HG03432 (cell line): ENCODE measurements around the gene ARID1A.
"Not testable (repeated sequence)": the region's sequence is repeated elsewhere in the genome, so short reads cannot be mapped to it uniquely, and the experiment has no call there.

ENCODE experiments used
- ATAC-seq: cut with Tn5 transposase; IDR thresholded peaks from one replicate; pipeline ENCODE4 v1.9.1; 2021; ENCODE audit warnings: mild to moderate bottlenecking, moderate library complexity; ENCODE audit not compliant: unreplicated experiment

The ARID1A gene

DNA sequence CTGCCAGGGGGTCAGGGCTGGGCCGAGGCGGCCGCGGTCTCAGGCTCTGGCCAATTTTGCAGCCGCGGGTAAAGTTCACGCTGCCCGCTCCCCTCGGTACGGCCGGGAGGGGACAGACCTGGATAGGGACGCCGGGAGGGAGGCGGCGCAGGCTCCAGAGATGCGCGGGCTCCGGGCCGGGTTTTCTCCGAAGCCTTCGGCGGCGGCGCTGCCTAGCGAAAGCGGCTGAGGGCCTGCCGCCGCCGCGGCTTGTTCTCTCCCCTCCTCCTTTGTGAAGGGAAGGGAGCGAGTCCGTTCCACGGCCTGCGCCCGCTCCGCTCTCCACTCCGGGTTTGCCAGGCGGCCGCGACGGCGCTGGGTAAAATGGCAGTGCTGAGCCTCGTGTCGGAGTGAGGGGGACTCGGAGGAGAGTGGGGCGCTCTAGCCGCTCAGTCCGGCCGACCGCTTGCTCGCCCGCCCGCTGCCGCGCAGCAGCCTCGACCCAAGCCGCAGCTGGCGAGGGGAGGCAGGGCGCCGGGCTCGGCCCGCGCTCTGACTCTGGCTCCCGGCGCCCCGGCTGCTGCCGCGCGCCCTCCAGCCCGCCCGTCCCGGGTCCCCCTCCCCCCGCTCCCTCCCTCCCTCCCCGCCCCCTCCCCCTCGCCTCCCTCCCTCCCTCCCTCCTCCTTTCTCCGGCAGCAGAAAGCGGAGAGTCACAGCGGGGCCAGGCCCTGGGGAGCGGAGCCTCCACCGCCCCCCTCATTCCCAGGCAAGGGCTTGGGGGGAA is at the start of gene ARID1A:
Gene ARID1A (plus strand): TSS at position 660 of the 763 bp plus-strand sequence. CDS start 389 bp downstream, outside the sequence.
- peak; percentile 57 for ATAC-seq

DNA sequence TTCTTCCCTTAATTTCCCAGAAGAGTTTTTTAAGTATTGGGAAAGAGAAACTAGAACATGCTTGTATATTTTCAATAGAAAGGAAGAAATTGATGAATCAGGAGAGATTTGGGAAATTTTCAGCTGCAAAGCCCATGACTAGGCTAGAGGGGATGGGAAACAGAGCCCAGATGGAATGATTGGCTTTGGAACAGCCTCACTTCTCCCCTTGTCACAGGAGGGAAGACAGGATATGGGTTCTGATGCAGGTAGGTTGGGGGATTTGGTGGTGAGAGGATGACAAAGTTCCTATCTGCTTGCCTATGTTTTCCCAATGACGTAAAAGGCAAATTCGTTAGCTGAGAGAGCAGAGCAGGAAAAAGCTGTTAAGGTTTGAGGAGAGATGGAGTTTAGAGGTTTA is 31.0 kb upstream of the ARID1A start:
- no peak for ATAC-seq

DNA sequence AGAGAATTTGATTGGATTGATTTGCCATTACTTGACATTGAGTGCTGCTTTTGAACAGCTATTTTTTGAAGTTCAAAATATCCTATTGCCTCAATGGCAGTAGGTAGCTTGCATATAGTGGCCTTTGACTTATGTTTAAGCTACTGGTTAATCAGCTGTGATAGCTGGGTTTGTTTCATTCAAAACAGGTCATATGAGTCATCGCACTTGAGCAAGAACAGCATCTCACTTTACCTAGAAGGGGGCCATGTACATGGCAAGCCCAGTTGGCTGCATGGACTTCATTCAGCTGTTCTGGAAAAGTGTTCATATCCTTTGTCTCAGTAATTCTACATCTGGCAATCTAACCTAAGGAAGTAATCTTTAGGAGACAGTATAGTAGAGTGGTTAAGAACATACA is 29.0 kb upstream of the ARID1A start:
- no peak for ATAC-seq

DNA sequence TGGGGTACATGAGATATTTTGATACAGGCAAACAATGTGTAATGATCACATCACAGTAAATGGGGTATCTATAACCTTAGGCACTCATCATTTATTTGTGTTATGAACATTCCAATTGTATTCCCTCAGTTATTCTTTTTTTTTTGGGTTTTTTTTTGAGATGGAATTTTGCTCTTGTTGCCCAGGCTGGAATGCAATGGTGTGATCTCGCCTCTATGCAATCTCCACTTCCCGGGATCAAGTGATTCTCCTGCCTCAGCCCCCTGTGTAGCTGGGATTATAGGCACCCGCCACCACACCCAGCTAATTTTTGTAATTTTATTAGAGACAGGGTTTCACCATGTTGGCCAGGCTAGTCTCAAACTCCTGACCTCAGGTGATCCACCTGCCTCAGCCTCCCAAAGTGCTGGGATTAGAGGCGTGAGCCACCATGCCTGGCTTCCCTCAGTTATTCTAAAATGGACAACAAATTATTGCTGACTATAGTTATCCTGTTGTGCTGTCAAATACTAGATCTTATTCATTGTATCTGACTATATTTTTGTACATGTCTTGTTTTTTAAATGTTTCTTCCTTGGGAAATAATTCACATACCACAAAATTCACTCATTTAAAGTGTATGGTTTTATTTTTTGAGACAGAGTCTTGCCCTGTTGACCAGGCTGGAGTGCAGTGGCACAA is 27.6 kb upstream of the ARID1A start:
- not testable (repeated sequence) for ATAC-seq

DNA sequence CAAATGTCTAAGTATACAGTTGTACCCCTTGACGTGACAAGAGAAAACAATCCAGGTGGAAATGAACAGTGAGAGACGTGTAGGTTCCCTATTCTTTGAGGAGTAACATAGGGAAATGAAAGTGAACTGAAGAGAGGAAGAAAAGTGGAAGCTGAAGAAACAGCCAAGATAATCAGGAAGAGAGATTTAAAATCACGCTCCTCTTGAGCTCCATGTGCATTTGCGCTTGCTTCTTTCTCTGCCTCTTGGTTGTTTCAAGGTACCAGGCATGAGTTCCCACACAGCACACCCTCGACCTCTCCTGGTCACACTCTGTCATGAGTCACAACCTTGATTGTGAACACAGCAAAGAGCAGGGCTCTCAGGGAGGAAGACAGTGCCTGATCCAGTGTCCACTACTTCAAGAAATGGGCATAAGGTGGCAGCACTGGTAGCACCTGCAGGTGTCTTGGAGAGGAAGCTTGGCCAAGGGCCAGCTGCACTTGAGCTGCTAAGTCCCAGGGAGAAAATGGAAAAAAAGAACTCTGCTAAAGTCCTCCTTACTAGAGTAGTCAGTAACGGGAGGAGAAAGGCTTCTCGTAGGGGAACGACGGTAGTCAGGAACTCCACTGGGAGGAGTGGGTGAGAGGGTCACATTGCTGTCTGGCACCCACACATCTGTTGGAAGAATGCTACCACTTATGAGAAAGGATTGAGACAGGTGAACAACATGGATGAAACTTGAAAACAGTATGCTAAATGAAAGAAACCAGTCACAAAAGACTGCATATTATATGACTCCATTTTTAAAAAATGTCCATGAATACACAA is 18.3 kb upstream of the ARID1A start:
- peak; percentile 71 for ATAC-seq

DNA sequence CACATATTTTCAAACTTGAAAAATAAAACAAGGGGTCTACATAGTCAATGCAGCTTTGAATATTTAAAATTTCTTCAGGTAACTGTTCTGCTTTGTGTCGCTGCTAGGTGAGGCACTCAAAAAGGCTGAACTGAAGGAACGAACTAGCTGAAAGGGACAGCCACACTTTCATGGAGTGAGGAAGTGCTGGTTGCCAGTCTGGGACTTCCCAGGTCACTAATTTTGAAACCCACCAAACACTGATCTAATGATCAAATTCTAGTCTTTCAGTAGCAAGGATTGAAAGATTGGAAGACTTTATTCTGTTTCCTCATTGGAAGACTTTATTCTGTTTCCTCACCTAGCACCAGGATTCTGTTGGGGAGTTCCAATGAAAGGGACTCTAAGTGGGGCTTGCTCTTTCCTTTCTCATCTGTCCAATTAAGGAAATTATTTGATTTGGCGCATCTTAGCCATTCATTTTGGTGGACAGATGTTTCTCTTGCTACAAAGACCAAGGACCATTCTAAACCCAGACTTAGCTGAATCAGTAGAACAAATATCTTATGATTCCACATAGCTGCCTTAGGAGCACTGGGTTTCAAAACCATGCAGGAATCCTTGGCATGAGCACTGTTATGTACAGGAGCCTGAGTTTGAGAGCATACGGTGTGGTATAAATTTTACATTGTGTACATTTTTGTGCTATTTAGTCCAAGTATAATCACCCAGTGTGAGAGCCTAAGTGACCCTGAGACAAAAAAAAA is 10.9 kb upstream of the ARID1A start:
- ATAC-seq = no peak

DNA sequence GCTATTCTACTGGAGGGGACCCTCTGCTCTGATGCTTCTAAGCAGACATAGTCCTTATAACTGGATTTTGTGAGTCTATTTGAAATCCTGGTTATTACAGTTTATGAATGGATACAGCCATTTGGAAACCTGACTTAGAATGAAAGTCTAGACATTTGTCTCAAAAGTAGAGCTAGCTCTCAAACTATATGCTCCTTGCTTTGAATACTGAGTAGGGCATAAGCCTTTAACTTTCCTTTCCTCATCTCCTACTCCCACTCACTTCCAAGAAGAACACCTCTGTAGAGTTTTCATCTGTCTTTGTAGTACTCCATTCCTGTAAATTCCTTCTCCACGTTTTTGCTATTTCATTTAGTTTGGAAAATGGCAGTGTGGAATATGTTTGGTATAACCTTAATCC is 9.0 kb upstream of the ARID1A start:
- ATAC-seq = no peak

DNA sequence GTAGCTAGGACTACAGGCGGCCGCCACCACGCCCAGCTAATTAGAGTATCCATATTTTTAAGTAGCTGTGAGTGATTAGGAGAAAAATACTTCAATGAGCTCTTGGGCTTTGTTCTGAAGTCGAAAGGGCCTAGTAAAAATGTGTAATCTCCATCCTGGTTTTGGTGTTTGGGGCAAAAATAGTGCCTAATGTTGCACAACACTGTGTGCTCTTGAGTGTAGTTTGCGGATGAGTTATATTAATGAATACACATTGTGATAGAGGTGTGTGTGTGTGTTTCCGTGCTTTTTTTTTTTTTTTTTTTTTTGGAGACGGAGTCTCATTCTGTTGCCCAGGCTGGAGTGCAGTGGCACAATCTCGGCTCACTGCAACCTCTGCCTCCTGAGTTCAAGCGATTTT is 6.3 kb upstream of the ARID1A start:
- ATAC-seq = no peak

DNA sequence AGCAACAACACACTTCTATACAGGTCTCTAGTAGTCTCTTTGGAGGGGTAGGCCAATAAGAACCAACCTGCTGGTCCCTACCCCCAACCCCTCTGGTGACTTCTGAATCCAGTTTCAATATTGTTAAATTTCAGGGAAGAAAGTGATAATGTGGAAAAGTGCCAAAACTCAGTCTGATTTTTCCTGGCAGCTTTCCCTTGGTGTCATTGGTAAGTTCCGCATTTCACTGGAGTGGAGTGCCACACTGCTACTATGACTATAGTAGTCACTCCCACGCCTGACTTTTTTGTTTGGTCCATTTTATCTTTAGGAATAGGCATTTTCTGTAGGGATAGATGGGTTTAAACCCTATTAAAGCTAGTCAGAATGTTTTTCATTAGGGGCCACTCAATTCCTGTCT is 5.7 kb upstream of the ARID1A start:
- ATAC-seq = no peak

DNA sequence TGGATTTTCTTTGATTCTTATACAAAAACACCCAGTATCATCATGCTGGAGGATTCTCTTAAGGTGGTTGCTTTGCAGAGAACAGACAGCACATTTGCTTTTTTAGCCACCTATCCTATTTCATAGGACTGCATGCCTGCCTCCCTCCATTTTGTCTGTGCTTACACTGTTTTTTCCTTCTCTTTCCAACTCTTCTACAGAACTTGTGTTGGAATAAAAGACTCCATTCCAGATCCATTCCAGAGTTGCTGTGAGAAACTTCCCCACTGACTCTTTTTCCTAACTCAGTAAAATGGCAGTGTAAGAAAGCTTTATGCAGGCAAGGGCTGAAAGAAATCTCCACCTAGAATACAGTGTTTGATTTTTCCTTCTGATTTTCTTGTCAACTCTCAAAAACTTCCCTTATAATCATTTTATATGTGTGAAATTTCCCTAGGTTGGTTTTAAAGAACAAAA is 5.2 kb upstream of the ARID1A start:
- ATAC-seq = no peak

DNA sequence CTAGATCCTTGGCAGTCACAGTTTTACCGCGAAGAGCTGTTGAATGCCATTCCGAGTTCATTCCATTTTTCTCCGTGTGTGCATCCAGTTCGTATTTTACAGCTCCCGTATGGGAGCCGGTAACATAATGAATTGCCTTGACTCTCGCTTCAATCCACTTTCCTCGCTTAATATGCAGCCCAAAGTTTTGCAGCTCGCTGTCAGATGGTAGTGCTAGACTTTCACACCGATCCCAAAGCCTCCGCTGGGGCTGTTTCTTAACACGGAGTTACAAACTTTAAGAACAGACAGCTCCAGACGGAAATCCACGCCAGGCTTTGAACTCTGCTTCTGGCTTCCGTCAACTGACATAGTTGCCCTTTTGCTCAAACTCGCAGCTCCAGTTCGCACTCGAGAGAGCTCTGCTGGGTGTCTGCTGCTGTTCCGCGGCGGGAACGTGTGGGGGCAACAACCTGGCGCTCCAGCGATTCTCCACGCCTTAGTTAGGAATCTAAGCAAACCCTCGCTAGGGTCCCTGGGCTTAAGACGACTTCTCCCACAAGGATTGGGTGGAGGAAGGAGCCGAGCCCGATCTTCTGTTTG is 3.5 kb upstream of the ARID1A start:
- peak; percentile 28 for ATAC-seq

DNA sequence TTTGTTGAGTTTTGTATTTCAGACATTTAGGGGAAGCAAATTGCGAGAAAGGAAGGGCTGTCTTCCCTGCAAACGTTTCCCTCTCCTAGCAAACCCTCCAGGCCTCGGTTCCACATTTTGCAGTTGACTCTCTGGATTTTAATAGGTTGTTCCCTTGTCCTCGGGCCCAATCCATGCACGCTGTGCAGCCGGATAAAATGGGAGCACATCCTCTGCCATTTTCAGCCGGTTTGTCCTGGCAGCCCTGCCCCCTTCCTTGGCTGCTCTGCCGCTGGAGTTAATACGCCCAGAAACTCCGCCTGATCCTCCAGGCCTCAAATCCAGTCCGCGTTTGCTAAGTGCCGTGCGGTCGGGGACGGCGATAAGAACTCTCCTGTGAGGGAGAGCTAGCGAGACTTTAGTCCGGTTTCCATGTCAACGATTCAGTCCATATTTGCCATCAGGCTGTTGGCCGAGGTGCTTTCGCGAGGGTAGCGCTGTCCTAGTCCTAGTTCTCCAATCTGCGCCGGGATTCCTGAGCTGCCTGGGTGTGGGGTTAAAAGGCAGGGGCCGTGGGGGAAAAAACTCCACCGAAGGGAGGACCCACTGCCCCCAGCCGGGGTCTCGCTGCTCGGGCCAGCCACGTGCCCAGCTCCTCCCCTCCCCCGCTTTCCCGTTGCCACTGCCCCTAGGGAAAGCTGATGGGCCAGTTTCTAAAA is 2.9 kb upstream of the ARID1A start:
- peak; percentile 31 for ATAC-seq

DNA sequence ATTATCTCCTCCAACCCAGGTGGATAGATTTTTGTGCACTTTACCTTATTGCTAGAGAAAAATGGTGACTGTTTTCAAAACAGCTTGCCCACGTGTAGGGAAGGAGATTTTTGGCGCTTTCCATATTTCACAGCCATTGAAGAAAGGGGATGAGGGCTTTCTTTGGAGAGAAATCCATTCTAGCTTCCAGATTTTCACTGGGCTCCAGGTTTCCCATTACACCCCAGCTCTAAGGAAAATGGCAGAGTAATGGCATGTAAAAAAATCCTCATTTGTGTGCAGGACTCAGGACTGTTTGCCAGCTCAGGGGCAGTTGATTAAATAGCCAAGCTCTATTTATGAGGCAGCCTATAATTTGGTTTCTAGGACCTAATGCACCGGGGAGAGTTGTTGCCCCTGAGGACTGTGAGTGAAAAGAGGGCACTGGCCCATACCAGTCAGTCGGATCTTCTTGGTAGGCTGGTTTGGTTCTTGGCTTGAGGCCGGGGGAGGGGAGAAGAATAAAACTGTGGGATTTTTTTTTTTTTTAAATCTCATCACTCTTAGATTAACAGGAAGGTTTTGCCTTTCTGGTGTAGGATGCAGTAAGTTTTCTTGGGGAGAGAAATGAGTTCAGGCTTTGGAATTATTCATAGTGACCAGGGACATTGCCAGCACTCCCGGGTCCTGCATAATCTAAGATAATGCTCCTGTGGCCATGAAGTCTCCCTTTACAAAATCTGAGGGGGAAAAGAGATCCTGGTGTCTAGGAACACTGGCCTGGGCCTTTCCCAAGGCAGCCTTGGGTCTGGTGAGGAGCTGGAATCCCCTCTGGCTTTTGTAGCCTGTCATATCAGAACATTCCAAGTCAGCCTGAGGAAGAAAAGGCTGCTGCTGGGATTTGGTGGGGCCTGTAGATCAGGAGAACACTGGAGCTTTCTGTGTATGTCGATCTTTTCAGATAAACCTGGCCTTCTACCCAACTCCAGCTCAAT is 1.9 kb upstream of the ARID1A start:
- ATAC-seq = no peak

DNA sequence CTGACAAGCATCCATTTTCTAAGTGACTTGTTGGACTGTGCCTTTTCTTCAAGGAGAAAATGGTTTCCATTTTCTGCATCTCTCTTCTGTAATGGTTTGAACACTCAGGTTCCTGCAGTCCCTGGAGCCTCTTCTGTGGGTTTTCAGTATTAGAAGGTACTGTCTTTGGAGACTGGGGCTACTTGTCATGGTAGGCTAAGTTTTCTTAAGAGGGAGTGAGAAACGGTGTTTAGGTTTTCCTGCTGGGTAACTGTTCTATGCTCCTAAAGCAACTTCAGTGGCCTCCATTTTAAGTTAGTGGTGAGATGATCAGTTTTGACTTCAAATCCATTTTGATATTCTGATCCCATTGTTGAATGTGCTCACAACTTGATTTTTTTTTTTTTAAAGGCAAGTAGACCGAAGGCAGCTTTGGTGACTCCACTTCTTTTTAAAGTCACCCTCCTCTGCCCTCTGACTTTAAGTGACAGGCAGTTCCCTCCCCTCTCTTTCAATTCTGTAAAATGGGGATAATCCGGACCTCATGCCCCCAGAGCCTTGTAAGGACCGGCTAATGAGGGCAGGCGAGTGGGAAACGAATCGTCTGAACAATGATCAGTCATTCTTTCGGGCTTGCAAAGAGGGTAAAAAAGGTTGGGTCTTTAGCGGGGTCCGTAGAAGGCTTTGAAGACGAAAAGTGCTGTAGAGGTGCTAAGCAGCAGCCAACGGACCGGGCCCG is 1.0 kb upstream of the ARID1A start:
- ATAC-seq = no peak

DNA sequence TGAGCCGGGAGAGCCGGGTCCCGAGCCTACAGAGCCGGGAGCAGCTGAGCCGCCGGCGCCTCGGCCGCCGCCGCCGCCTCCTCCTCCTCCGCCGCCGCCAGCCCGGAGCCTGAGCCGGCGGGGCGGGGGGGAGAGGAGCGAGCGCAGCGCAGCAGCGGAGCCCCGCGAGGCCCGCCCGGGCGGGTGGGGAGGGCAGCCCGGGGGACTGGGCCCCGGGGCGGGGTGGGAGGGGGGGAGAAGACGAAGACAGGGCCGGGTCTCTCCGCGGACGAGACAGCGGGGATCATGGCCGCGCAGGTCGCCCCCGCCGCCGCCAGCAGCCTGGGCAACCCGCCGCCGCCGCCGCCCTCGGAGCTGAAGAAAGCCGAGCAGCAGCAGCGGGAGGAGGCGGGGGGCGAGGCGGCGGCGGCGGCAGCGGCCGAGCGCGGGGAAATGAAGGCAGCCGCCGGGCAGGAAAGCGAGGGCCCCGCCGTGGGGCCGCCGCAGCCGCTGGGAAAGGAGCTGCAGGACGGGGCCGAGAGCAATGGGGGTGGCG is 371 bp downstream of the ARID1A start:
- peak; percentile 1 for ATAC-seq

DNA sequence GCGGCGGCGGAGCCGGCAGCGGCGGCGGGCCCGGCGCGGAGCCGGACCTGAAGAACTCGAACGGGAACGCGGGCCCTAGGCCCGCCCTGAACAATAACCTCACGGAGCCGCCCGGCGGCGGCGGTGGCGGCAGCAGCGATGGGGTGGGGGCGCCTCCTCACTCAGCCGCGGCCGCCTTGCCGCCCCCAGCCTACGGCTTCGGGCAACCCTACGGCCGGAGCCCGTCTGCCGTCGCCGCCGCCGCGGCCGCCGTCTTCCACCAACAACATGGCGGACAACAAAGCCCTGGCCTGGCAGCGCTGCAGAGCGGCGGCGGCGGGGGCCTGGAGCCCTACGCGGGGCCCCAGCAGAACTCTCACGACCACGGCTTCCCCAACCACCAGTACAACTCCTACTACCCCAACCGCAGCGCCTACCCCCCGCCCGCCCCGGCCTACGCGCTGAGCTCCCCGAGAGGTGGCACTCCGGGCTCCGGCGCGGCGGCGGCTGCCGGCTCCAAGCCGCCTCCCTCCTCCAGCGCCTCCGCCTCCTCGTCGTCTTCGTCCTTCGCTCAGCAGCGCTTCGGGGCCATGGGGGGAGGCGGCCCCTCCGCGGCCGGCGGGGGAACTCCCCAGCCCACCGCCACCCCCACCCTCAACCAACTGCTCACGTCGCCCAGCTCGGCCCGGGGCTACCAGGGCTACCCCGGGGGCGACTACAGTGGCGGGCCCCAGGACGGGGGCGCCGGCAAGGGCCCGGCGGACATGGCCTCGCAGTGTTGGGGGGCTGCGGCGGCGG is 1.0 kb downstream of the ARID1A start:
- no peak for ATAC-seq

DNA sequence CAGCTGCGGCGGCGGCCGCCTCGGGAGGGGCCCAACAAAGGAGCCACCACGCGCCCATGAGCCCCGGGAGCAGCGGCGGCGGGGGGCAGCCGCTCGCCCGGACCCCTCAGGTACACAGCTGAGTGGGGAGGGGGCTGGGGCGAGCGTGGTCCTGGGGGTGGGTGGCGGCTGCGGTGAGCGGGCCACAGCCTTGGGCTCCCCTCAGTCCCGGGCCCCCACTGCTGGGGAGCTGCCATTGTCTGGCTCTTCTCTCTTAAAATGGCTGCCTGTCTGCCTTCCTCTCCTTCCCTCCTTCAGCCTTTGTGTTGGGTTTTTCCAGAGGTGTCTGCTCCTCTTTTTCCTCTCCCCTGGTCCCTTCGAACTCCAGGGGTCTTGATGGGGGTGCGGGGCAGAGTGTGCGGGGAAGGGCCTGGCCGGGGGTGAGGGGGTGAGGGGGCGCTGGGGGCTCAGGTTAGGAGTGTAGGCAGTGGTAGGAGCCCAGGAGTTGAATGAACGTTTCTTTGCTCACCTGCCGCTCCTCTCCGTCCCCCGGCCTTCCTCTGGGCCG is 1.7 kb downstream of the ARID1A start:
- no peak for ATAC-seq
